Neural cell (in vitro differentiated cells): Measurements from ENCODE around the gene AGBL4.

Experiments used
- EP300 ChIP-seq: fragments of 450-650 bp; conservative IDR thresholded peaks from 2 replicates; pipeline ENCODE4 v1.6.1; 2014; ENCODE audit warnings: antibody characterized with exemption, mild to moderate bottlenecking, moderate library complexity; ENCODE audit not compliant: poor library complexity, severe bottlenecking
- EZH2 ChIP-seq: fragments of 200-600, 300-800 bp; shearing (Covaris generic), sonication (generic); IDR thresholded peaks from 2 replicates; pipeline ENCODE4 v1.6.1; 2014; ENCODE audit warnings: antibody characterized with exemption, low read length, borderline replicate concordance, mild to moderate bottlenecking; ENCODE audit not compliant: insufficient read depth, poor library complexity, severe bottlenecking
- POLR2AphosphoS5 ChIP-seq: IDR thresholded peaks from 2 replicates; pipeline ENCODE4 v1.6.1; 2012
- RAD21 ChIP-seq: fragments of 450-650 bp; conservative IDR thresholded peaks from 2 replicates; pipeline ENCODE4 v1.6.1; 2014; ENCODE audit warnings: antibody characterized with exemption, mild to moderate bottlenecking, moderate library complexity
- SMC3 ChIP-seq: fragments of 450-650 bp; conservative IDR thresholded peaks from 2 replicates; pipeline ENCODE4 v1.6.1; 2014; ENCODE audit warnings: antibody characterized with exemption, mild to moderate bottlenecking, moderate library complexity; ENCODE audit not compliant: poor library complexity
- TF ChIP-seq, protein P1 (sequence below): IDR thresholded peaks from 2 replicates; pipeline ENCODE4 v1.6.1; 2012; ENCODE audit warnings: borderline replicate concordance
- TF ChIP-seq, protein P2 (sequence below): fragments of 450-650 bp; IDR thresholded peaks from 2 replicates; pipeline ENCODE4 v1.5.1; 2014; ENCODE audit warnings: antibody characterized with exemption, mild to moderate bottlenecking, moderate library complexity; ENCODE audit not compliant: poor library complexity, severe bottlenecking

DNA sequence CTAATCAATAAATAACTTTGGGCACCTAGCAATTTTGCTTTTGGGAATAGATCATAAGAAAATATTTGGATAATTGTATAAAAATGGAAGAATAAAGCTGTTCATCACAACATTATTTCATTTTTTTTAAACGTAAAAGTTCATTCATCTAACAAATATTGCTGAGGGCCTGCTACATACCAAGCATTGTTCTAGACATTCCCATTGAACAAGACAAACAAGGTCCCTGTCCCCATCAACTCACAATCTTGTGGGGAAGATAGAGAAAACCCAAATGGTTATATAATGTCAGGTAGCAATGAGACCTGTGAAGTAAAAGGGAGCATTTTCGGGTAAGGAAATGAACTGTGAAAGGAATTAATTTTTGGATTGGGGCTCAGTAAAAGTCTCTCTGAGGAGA, 1193.0 kb downstream of the AGBL4 start:
- TF ChIP-seq, protein P1, sequence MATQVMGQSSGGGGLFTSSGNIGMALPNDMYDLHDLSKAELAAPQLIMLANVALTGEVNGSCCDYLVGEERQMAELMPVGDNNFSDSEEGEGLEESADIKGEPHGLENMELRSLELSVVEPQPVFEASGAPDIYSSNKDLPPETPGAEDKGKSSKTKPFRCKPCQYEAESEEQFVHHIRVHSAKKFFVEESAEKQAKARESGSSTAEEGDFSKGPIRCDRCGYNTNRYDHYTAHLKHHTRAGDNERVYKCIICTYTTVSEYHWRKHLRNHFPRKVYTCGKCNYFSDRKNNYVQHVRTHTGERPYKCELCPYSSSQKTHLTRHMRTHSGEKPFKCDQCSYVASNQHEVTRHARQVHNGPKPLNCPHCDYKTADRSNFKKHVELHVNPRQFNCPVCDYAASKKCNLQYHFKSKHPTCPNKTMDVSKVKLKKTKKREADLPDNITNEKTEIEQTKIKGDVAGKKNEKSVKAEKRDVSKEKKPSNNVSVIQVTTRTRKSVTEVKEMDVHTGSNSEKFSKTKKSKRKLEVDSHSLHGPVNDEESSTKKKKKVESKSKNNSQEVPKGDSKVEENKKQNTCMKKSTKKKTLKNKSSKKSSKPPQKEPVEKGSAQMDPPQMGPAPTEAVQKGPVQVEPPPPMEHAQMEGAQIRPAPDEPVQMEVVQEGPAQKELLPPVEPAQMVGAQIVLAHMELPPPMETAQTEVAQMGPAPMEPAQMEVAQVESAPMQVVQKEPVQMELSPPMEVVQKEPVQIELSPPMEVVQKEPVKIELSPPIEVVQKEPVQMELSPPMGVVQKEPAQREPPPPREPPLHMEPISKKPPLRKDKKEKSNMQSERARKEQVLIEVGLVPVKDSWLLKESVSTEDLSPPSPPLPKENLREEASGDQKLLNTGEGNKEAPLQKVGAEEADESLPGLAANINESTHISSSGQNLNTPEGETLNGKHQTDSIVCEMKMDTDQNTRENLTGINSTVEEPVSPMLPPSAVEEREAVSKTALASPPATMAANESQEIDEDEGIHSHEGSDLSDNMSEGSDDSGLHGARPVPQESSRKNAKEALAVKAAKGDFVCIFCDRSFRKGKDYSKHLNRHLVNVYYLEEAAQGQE, result no peak
- TF ChIP-seq EZH2 (no peak), RAD21 (no peak), EP300 (no peak), POLR2AphosphoS5 (no peak), SMC3 (no peak)
- TF ChIP-seq, protein P2, sequence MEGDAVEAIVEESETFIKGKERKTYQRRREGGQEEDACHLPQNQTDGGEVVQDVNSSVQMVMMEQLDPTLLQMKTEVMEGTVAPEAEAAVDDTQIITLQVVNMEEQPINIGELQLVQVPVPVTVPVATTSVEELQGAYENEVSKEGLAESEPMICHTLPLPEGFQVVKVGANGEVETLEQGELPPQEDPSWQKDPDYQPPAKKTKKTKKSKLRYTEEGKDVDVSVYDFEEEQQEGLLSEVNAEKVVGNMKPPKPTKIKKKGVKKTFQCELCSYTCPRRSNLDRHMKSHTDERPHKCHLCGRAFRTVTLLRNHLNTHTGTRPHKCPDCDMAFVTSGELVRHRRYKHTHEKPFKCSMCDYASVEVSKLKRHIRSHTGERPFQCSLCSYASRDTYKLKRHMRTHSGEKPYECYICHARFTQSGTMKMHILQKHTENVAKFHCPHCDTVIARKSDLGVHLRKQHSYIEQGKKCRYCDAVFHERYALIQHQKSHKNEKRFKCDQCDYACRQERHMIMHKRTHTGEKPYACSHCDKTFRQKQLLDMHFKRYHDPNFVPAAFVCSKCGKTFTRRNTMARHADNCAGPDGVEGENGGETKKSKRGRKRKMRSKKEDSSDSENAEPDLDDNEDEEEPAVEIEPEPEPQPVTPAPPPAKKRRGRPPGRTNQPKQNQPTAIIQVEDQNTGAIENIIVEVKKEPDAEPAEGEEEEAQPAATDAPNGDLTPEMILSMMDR, result no peak
